GM18951 (cell line): ENCODE measurements around the gene TCF3.

Experiments used
- POLR2A ChIP-seq: IDR thresholded peaks from 4 replicates; pipeline ENCODE4 v1.6.1; 2011; ENCODE audit warnings: mild to moderate bottlenecking; ENCODE audit not compliant: insufficient read length, insufficient read depth; ENCODE audit errors: extremely low read depth
- in situ Hi-C: fragments of 300-500 bp; cut with MboI; formaldehyde crosslinking; loops from one replicate; pipeline ENCODE4 v1.12.0; 2022; ENCODE audit warnings: low sequenced_read_pairs, mixed read lengths, inconsistent platforms; ENCODE audit not compliant: unreplicated experiment

Gene TCF3

DNA sequence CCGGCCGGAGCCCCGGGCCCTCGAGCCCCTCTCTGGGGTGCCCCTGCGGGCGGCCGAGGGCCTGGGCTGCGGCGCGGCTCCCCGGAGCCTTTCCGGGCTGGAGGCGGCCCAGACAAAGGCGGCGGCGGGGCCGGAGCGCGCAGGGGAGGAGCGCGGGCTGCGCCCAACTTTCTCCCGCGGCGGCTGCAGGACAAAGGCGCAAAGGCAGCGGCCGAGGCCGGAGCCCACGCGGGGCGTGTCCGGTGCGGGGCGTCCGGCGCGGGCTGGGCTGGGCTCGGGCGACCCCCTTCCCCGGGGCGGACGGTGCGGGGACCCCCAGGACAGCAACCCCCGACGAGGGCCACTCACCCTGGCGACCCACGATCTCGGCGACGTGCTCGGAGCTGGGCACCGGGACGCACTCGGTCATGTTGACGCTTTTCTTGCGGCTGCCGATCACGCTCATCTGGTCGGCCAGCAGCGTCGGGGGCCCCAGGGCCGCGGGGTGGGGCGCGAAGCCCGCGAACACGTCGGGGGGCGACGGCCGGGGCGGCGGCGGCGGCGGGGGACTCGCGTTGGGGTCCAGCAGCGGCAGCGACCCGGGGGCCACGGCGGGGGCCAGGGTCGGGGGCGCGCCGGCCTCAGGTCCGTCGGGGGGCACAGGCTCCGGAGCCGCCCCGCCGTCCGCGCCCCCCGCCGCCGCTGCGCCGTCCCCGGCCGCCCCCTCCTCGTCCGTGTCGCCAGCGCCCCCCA lies 85.1 kb downstream of the TCF3 start:
- in situ Hi-C loops = no loop called here
- no peak for TF ChIP-seq POLR2A

DNA sequence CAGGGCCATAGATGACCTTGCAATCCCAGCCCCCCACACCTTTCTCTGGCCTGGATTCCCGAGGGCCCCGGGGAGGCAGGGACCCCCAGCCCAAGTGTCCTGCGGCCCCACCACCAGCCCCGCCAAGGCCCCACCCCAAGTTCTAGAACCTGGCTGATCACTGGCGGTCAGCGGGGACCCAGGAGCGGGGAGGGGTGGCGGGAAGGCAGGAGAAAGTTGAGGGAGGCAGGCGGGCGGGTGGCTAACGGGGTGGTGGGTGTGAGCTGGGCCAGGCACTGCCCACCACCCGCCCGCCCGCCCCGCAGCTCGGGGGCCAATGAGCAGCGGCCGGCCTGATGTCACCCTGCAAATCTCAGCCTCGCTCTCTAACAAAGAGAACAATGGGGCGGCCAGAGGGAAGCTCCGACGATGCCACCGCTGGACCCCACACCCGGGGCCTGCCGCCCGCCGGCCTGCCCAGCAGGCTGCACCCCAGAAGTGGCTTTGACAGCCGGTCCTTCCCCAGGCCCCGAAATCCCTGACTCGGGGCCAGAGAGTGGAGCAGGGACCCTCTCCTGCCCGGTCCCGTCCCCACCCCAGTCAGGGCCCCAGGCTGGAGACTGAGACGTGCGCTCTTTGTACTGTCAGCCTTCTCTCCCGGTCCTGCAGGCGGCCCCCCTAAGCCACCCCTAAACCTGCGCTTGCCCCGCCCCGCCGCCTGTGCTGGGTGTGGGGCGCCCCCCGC lies 85.9 kb downstream of the TCF3 start:
- TF ChIP-seq POLR2A = no peak
- in situ Hi-C loops = no loop called here

DNA sequence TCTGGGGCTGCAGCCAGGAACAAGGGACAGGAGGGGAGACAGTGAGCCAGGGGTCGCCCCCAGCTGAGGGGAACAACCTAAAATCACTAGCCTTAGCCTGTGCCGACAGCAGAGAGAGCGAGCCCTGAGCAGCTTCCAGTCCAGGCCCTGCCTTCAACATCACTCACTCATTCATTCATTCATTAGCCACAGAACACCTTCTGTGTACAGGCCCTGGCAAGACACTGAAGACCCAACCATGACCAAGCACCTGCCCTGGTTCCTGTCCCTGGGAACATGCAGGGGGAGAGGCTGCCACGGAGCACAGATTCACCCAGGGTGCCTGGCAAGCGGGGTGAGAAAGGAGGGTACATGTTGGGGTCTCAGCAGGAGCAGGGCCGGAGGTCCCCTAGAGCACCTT lies 89.2 kb downstream of the TCF3 start:
- TF ChIP-seq POLR2A = no peak
- in situ Hi-C loops = no loop called here

DNA sequence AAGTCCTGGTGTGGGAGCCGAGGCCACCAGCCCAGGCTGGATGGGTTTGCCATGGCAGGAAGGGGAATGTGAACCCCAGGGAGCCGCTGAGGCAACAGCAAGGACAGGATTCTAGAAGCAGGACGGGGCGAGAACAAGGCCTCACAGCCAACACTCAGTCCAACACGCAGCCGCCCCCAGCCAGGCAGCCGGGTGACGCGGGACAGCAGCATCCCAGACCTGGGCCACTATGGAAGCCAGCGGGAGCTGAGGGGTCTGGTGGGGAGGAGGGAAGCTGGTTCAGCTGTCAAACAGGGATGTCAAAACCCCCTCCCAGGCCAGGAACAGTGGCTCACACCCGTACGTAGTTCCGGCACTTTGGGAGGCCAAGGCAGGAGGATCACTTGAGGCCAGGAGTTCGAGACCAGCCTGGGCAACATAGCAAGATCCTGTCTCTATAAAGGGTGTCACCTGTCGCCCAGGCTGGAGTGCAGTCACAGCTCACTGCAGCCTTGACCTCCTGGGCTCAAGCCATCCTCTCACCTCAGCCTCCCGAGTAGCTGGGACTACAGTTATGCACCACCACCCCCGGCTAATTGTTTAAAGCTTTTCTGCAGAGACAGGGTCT lies 91.1 kb downstream of the TCF3 start:
- in situ Hi-C loops = no loop called here
- TF ChIP-seq POLR2A = no peak

DNA sequence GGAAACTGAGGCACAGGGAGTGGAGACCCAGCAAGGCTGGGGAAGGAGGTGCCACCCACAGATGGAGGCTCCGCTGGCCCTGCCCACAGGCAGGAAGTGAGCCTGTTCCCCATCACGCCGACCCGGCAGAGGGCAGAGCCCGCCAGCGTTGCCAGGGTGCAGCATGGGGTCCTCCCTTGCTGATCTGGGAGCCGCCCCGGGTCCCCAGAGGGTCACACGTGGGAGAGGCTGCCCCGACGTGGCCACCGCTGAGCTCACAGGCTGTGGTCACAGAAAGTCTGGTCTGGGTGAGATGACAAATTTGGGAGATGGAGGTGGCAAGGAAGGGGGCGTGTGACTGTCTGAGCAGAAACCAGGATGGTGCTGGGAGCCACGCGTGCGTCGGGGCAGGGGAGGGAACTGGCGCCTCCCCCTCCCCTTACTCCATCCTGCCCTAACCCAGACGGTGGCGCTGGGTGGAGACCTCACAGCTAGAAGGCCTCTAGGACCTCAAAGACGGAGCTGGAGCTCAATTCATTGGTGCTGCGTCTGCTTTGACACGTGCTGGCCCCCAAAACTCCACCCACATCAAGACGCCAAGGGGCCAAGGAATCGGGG lies 92.0 kb downstream of the TCF3 start:
- in situ Hi-C loops = no loop called here
- no peak for TF ChIP-seq POLR2A
